ENCODE data around the gene OR5K3. TPM values are rescaled to one million over a fixed set of nuclear protein-coding genes. Genes with fewer than 3 reads are reported as not detected.

OR5K3 gene
- total RNA-seq, 1 donor from 2014 or later: not detected

GRCh38 chr3:98367464-98368246 lies 22.8 kb upstream of the OR5K3 start:
- TF ChIP-seq, protein P1, sequence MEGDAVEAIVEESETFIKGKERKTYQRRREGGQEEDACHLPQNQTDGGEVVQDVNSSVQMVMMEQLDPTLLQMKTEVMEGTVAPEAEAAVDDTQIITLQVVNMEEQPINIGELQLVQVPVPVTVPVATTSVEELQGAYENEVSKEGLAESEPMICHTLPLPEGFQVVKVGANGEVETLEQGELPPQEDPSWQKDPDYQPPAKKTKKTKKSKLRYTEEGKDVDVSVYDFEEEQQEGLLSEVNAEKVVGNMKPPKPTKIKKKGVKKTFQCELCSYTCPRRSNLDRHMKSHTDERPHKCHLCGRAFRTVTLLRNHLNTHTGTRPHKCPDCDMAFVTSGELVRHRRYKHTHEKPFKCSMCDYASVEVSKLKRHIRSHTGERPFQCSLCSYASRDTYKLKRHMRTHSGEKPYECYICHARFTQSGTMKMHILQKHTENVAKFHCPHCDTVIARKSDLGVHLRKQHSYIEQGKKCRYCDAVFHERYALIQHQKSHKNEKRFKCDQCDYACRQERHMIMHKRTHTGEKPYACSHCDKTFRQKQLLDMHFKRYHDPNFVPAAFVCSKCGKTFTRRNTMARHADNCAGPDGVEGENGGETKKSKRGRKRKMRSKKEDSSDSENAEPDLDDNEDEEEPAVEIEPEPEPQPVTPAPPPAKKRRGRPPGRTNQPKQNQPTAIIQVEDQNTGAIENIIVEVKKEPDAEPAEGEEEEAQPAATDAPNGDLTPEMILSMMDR (IDR thresholded peaks at IDR 0.05): no peak
- Mint-ChIP-seq H3K27ac (ENCODE audit: unreplicated experiment) (no peak overlapping the region), H3K4me3 (ENCODE audit: unreplicated experiment) (no peak overlapping the region), H3K36me3 (ENCODE audit: unreplicated experiment) (no peaks in the 10 kb centered on the region), H3K4me1 (ENCODE audit: unreplicated experiment) (no peaks in the 10 kb centered on the region), H3K9me3 (ENCODE audit: unreplicated experiment) (no peaks in the 10 kb centered on the region), H3K27me3 (ENCODE audit: unreplicated experiment) (peaks cover 5% of the 10 kb centered on the region)
- no peak for DNase-seq (ENCODE audit: extremely low spot score, unreplicated experiment)

DNA sequence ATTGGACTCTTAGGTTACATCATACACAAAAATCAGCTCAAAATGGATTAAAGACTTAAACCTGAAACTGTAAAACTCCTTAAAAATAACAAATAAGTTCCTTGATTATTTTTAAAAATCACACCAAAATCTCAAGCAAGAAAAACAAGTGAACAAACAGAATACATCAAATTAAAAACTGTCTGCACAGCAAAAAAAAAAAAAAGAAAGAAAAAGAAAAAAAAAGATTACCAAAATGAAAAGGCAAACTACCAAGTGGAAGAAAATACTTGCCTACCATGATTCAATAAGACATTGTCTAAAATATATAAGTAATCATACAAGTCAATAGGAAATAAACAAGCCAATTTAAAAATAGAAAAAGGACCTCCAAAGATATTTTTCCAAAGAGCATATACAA lies 19.3 kb upstream of the OR5K3 start:
- H3K9me3 Mint-ChIP-seq (ENCODE audit: unreplicated experiment): no peaks in the 10 kb centered on the region
- no peak for DNase-seq (ENCODE audit: extremely low spot score, unreplicated experiment)
- H3K4me3 Mint-ChIP-seq (ENCODE audit: unreplicated experiment): no peak overlapping the region
- TF ChIP-seq, protein P1 (IDR thresholded peaks at IDR 0.05): no peak
- no peaks in the 10 kb centered on the region for H3K4me1 Mint-ChIP-seq (ENCODE audit: unreplicated experiment)
- no peak overlapping the region for H3K27ac Mint-ChIP-seq (ENCODE audit: unreplicated experiment)
- H3K27me3 Mint-ChIP-seq (ENCODE audit: unreplicated experiment): peaks cover 10% of the 10 kb centered on the region
- H3K36me3 Mint-ChIP-seq (ENCODE audit: unreplicated experiment): no peaks in the 10 kb centered on the region

DNA sequence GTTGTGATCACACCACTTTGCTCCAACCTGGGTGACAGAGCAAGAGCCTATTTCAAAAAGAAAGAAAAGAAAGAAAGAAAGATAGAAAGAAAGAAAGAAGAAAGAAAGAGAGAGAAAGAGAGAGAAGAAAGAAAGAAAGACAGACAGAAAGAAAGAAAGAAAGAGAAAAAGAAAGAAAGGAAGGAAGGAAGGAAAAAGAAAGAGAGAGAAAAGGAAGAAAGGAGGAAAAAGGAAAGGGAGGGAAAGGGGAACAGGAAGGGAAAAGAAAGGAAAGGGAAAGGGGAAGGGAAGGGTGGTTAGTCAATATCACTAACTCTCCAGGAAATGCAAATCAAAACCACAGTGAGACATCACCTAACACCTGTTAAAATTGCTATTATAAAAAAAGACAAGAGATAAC lies 18.6 kb upstream of the OR5K3 start:
- Mint-ChIP-seq H3K27me3 (ENCODE audit: unreplicated experiment) (peaks cover 16% of the 10 kb centered on the region), H3K4me1 (ENCODE audit: unreplicated experiment) (no peaks in the 10 kb centered on the region), H3K4me3 (ENCODE audit: unreplicated experiment) (no peak overlapping the region), H3K36me3 (ENCODE audit: unreplicated experiment) (no peaks in the 10 kb centered on the region), H3K9me3 (ENCODE audit: unreplicated experiment) (no peaks in the 10 kb centered on the region), H3K27ac (ENCODE audit: unreplicated experiment) (no peak overlapping the region)
- TF ChIP-seq, protein P1 (IDR thresholded peaks at IDR 0.05): no peak
- DNase-seq (ENCODE audit: extremely low spot score, unreplicated experiment): no peak

DNA sequence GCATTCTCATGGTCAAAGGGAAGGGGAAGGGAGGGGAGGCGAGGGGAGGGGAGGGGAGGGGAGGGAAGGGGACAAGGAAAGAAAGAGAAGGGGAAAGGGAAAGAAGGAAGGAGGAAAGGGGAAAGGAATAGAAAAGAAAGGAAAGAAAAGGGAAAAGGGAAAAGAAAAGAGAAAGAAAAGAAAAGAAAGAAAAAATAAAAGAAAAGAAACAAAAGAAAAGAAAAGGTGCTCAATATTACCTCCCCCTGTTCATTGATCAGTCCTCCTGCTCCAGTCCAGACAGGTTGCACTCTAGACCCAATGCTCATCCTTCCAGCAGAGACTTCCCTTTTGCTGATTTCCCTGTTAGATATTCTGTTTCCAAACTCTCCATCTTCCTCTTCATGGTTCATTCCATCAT lies 18.0 kb upstream of the OR5K3 start:
- TF ChIP-seq, protein P1 (IDR thresholded peaks at IDR 0.05): no peak
- DNase-seq (ENCODE audit: extremely low spot score, unreplicated experiment): no peak
- Mint-ChIP-seq H3K4me1 (ENCODE audit: unreplicated experiment) (no peaks in the 10 kb centered on the region), H3K36me3 (ENCODE audit: unreplicated experiment) (no peaks in the 10 kb centered on the region), H3K27ac (ENCODE audit: unreplicated experiment) (no peak overlapping the region), H3K4me3 (ENCODE audit: unreplicated experiment) (no peak overlapping the region), H3K27me3 (ENCODE audit: unreplicated experiment) (peaks cover 16% of the 10 kb centered on the region), H3K9me3 (ENCODE audit: unreplicated experiment) (no peaks in the 10 kb centered on the region)

- no peak overlapping the region for H3K27ac Mint-ChIP-seq (ENCODE audit: unreplicated experiment)
- H3K4me1 Mint-ChIP-seq (ENCODE audit: unreplicated experiment): no peaks in the 10 kb centered on the region
- no peak overlapping the region for H3K4me3 Mint-ChIP-seq (ENCODE audit: unreplicated experiment)
- TF ChIP-seq, protein P1 (IDR thresholded peaks at IDR 0.05): no peak
- H3K27me3 Mint-ChIP-seq (ENCODE audit: unreplicated experiment): peaks cover 16% of the 10 kb centered on the region
- H3K9me3 Mint-ChIP-seq (ENCODE audit: unreplicated experiment): no peaks in the 10 kb centered on the region
- H3K36me3 Mint-ChIP-seq (ENCODE audit: unreplicated experiment): no peaks in the 10 kb centered on the region
- no peak for DNase-seq (ENCODE audit: extremely low spot score, unreplicated experiment)
These were observed 13.8 kb upstream of the OR5K3 start for GRCh38 chr3:98376631-98377030.

Data from osteocyte (in vitro differentiated cells).